Right lobe of liver (tissue), 6 donors: ENCODE measurements around the gene PRPF31. TPM values are rescaled to one million over a fixed set of nuclear protein-coding genes. Genes with fewer than 3 reads are reported as not detected.

ENCODE experiments used
- ATAC-seq, 4 donors: fragments of 200-7000 bp; cut with Tn5 transposase; one replicate each; pipeline ENCODE4 v1.9.1; 2020; ENCODE audit warnings: mild to moderate bottlenecking in 4 of 4, moderate library complexity in 4 of 4
- DNase-seq, 3 donors: peaks; one replicate each; pipeline ENCODE4 v3.0.0-alpha.2; 2020
- H3K27ac ChIP-seq, 3 donors: fragments of 200-600 bp; one replicate each; pipeline ENCODE4 v1.8.0; 2022
- H3K27me3 ChIP-seq, 2 donors: fragments of 200-600 bp; one replicate each; pipeline ENCODE4 v1.8.0; 2022
- H3K36me3 ChIP-seq, 4 donors: fragments of 200-600 bp; sonication (generic) in 1 of 4; one replicate each; pipeline versions ENCODE4 v1.5.1 to v1.8.0; 2017 to 2022; ENCODE audit warnings: control low read depth in 1 of 4
- H3K4me1 ChIP-seq, 4 donors: fragments of 200-600 bp; sonication (generic) in 1 of 4; one replicate each; pipeline versions ENCODE4 v1.5.1 to v1.8.0; 2017 to 2022; ENCODE audit warnings: control low read depth in 1 of 4
- H3K4me3 ChIP-seq, 3 donors: fragments of 200-600 bp; one replicate each; pipeline ENCODE4 v1.8.0; 2022
- H3K9me3 ChIP-seq, 4 donors: fragments of 200-600 bp; sonication (generic) in 1 of 4; one replicate each; pipeline versions ENCODE4 v1.5.1 to v1.8.0; 2017 to 2022; ENCODE audit warnings: control low read depth in 1 of 4
- CTCF ChIP-seq, 4 donors: fragments of 200-600 bp in 3 of 4; fragments of 450-650 bp in 1 of 4; IDR thresholded peaks; one replicate each; pipeline versions ENCODE4 v1.5.1 to v1.8.0; 2016 to 2022; ENCODE audit warnings: antibody characterized with exemption in 4 of 4, mild to moderate bottlenecking in 2 of 4
- POLR2A ChIP-seq: fragments of 450-650 bp; IDR thresholded peaks from one replicate; pipeline ENCODE4 v1.6.1; 2017; ENCODE audit warnings: antibody characterized with exemption, mild to moderate bottlenecking
- WGBS: methylation state at CpG from one replicate; pipeline ENCODE4 v1.1.6; 2018; ENCODE audit warnings: low coverage, low lambda C conversion rate; ENCODE audit not compliant: insufficient coverage; ENCODE audit errors: missing lambda C conversion rate; 5-methylcytosine and 5-hydroxymethylcytosine counted together
- intact Hi-C, 2 donors: fragments of 100-400 bp; cut with DNase I; formaldehyde crosslinking; loops; one replicate each; pipeline versions ENCODE4 v1.11.2 to v1.14.1; 2022
- total RNA-seq, 6 experiments: library from RNA; depleted of rRNA in 2 of 6; stranded (reverse); fragments of >200 nt in 2 of 6; fragmentation: NEBNext Ultra II Directional in 3 of 6; extraction: Animal tissue kit (Norgen Biotek cat#: 25700) in 3 of 6; gene quantifications; one replicate each; pipeline versions ENCODE4 v1.1.0 to v1.2.4, GENCODE V29; 2016 to 2023
- donor health status: DM: no; HTN: yes; CAD: no.
- donor health status: DM: no; HTN: no; CAD: no.
- donor health status: DM: no; HTN: no; CAD: no.
- donor health status: DM: no; HTN: yes; CAD: no.
- donor health status: DM: no; HTN: yes; CAD: no.

Gene PRPF31
- total RNA-seq, 6 experiments from 2014 or later = 22.1 to 34.9 (median 27.9) TPM

GRCh38 chr19:54133312-54133956 lies 17.9 kb downstream of the PRPF31 start:
- WGBS = 81% methylated on average over 7 of the region's 10 CpGs
- H3K4me3 ChIP-seq = no peak overlapping the region
- peak in 2 of 3 donors; percentile 45 to 70 for DNase-seq
- H3K27ac ChIP-seq = no peak overlapping the region
- ATAC-seq = no peak
- no peaks in the 10 kb centered on the region for H3K9me3 ChIP-seq
- no peaks in the 10 kb centered on the region for H3K27me3 ChIP-seq
- peaks cover 0 to 23% (median 7%) of the 10 kb centered on the region in 4 donors for H3K36me3 ChIP-seq
- H3K4me1 ChIP-seq = peaks cover 0 to 10% (median 3%) of the 10 kb centered on the region in 4 donors
- intact Hi-C loops = no loop called here
- TF ChIP-seq CTCF (IDR thresholded peaks at IDR 0.05) (no peak), POLR2A (no peak)

DNA sequence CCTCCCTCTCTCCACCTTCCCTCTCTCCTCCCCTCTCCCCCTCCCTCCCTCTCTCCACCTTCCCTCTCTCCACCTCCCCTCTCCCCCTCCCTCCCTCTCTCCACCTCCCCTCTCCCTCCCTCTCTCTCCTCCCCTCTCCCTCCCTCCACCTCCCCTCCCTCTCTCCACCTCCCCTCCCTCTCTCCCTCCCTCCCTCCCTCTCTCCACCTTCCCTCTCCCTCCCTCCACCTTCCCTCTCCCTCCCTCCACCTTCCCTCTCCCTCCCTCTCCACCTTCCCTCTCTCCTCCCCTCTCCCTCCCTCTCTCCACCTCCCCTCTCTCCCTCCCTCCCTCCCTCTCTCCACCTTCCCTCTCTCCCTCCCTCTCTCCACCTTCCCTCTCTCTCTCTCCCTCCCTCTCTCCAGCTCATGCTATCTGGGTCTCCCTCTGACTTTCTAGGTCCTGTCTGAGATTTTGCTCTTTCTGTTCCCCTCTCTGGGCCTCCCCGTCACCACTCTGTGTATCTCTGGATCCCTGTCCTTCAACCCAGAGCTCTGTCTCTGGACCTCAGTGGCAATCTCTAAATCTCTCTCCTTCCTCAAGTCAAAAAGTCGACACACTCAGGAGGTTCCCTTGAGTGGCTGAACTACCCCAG lies 18.5 kb downstream of the PRPF31 start:
- H3K27ac ChIP-seq = no peak overlapping the region
- no peaks in the 10 kb centered on the region for H3K9me3 ChIP-seq
- H3K27me3 ChIP-seq = no peaks in the 10 kb centered on the region
- no peak overlapping the region for H3K4me3 ChIP-seq
- H3K4me1 ChIP-seq = peaks cover 0 to 16% (median 5%) of the 10 kb centered on the region in 4 donors
- WGBS = 71% methylated on average over 2 of the region's 2 CpGs
- intact Hi-C loops = no loop called here
- ATAC-seq (no peak), DNase-seq (no peak)
- H3K36me3 ChIP-seq = peaks cover 0 to 17% (median 5%) of the 10 kb centered on the region in 4 donors
- TF ChIP-seq CTCF (IDR thresholded peaks at IDR 0.05) = no peak
- TF ChIP-seq POLR2A = no peak

- Histone ChIP-seq H3K4me3 (peak overlapping the region; percentile 51 to 61 (median 57)), H3K27me3 (no peaks in the 10 kb centered on the region), H3K4me1 (peaks cover 0 to 22% (median 7%) of the 10 kb centered on the region in 4 donors), H3K9me3 (no peaks in the 10 kb centered on the region), H3K36me3 (peaks cover 0 to 8% (median 2%) of the 10 kb centered on the region in 4 donors), H3K27ac (peak overlapping the region in 1 of 3 donors; percentile 25)
- intact Hi-C loops = no loop called here
- WGBS = 2% methylated on average over 30 of the region's 30 CpGs
- DNase-seq = no peak
- ATAC-seq = peak in 1 of 4 donors; percentile 1
- no peak for TF ChIP-seq POLR2A
- no peak for TF ChIP-seq CTCF (IDR thresholded peaks at IDR 0.05)
Observed at GRCh38 chr19:54136086-54136863, 20.7 kb downstream of the PRPF31 start.

GRCh38 chr19:54136864-54137698 lies 21.5 kb downstream of the PRPF31 start:
- Histone ChIP-seq H3K4me1 (peaks cover 0 to 22% (median 7%) of the 10 kb centered on the region in 4 donors), H3K27me3 (no peaks in the 10 kb centered on the region), H3K4me3 (peak overlapping the region; percentile 94 to 98 (median 97)), H3K27ac (peak overlapping the region; percentile 83 to 88 (median 84)), H3K9me3 (no peaks in the 10 kb centered on the region), H3K36me3 (peaks cover 0 to 2% (median 0%) of the 10 kb centered on the region in 4 donors)
- ATAC-seq (peak; percentile 84 to 92 (median 88)), DNase-seq (peak; percentile 99 to 100 (median 100))
- peak; percentile 83 for TF ChIP-seq POLR2A
- no peak for TF ChIP-seq CTCF (IDR thresholded peaks at IDR 0.05)
- WGBS = 0% methylated on average over 30 of the region's 46 CpGs
- intact Hi-C loops = no loop called here
